Upper lobe of right lung (tissue), 1 donor: ENCODE results near the gene POU2F3. TPM values are rescaled to one million over a fixed set of nuclear protein-coding genes. Genes with fewer than 3 reads are reported as not detected.

Experiments used
- ATAC-seq: fragments of 200-7000 bp; cut with Tn5 transposase; one replicate; pipeline ENCODE4 v1.9.1; 2020; ENCODE audit warnings: mild to moderate bottlenecking, moderate library complexity
- DNase-seq: peaks from one replicate; pipeline ENCODE4 v3.0.0-alpha.2; 2020
- H3K27ac ChIP-seq: fragments of 200-600 bp; one replicate; pipeline ENCODE4 v1.8.0; 2022
- H3K27me3 ChIP-seq: fragments of 200-600 bp; one replicate; pipeline ENCODE4 v1.8.0; 2022; ENCODE audit warnings: mild to moderate bottlenecking
- H3K36me3 ChIP-seq: fragments of 200-600 bp; one replicate; pipeline ENCODE4 v1.8.0; 2022
- H3K4me1 ChIP-seq: fragments of 200-600 bp; one replicate; pipeline ENCODE4 v1.8.0; 2022
- H3K4me3 ChIP-seq: fragments of 200-600 bp; one replicate; pipeline ENCODE4 v1.8.0; 2022; ENCODE audit warnings: mild to moderate bottlenecking
- H3K9me3 ChIP-seq: fragments of 200-600 bp; one replicate; pipeline ENCODE4 v1.8.0; 2022
- intact Hi-C: fragments of 100-400 bp; cut with DNase I; formaldehyde crosslinking; loops from one replicate; pipeline ENCODE4 v1.11.0; 2022
- total RNA-seq: library from RNA; stranded (reverse); fragmentation: NEBNext Ultra II Directional; extraction: Animal tissue kit (Norgen Biotek cat#: 25700); gene quantifications from one replicate; pipeline ENCODE4 v1.2.1, GENCODE V29; 2021
- TF ChIP-seq, protein P1 (sequence below): fragments of 200-600 bp; IDR thresholded peaks from one replicate; pipeline ENCODE4 v1.8.0; 2022; ENCODE audit warnings: antibody characterized with exemption
- donor health status: DM: no; HTN: yes; CAD: no; lungs with severe emphysema.

Gene POU2F3
- total RNA-seq, 1 donor from 2014 or later, result 3.0 TPM

DNA sequence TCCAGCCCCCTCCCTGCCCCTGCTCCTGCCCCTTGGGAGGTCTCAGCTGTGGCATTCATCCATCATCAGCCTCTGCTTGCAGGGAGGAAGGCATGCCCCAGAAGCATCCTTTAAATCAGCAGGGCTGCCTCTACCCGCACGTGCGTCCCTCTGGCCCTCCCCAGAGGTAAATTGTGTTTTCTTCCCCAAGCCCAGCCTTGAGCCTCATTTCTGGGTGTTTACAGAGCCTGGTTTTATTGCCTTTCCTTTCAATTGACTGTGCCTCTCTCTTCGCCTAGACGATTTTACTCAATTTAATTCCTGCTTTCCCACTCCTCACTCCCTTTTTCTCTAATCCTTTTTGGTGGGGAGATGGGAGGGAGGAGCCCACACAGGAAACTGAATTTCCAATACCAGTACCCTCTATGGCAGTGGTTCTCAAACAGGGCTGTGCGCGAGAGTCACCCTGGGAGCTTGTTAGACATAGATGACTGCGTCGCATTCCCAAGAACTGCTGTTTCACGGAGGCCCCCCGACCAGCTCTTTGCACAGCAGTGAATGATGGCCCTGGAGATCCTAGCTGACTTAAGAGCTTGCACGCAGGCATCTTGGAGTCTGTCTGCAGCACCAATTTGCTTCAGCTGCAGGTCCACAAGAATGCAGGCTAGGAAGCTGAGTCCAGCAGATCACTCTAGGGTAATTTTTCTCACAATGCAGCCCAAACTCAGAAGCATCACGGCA lies 44.2 kb upstream of the POU2F3 start:
- intact Hi-C loops, result no loop called here
- ATAC-seq, result no peak
- TF ChIP-seq, protein P1, sequence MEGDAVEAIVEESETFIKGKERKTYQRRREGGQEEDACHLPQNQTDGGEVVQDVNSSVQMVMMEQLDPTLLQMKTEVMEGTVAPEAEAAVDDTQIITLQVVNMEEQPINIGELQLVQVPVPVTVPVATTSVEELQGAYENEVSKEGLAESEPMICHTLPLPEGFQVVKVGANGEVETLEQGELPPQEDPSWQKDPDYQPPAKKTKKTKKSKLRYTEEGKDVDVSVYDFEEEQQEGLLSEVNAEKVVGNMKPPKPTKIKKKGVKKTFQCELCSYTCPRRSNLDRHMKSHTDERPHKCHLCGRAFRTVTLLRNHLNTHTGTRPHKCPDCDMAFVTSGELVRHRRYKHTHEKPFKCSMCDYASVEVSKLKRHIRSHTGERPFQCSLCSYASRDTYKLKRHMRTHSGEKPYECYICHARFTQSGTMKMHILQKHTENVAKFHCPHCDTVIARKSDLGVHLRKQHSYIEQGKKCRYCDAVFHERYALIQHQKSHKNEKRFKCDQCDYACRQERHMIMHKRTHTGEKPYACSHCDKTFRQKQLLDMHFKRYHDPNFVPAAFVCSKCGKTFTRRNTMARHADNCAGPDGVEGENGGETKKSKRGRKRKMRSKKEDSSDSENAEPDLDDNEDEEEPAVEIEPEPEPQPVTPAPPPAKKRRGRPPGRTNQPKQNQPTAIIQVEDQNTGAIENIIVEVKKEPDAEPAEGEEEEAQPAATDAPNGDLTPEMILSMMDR, result no peak

DNA sequence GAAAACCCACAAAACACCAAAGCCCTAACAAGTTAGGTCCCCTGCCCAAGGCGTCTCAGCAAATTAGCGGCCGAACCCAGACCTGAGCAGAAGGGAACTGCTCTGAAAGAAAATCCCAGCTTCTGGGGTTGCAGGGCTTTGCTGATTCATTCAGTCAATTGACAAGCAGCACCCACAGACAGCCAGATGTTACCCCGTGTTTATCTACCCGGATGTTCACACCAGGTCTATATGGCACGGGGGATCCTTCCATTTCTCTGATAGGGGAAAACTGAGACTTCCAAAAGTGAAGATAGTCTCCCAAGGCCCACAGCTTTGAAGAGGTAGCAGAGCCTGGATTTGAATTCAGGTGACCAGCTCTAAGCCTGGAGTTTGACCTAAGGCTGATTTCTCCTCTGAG lies 43.1 kb upstream of the POU2F3 start:
- TF ChIP-seq, protein P1, result no peak
- H3K4me3 ChIP-seq, result no peak overlapping the region
- DNase-seq (no peak), ATAC-seq (no peak)
- H3K36me3 ChIP-seq, result no peaks in the 10 kb centered on the region
- no peaks in the 10 kb centered on the region for H3K9me3 ChIP-seq
- H3K27ac ChIP-seq, result no peak overlapping the region
- no peaks in the 10 kb centered on the region for H3K4me1 ChIP-seq
- peaks cover 5% of the 10 kb centered on the region for H3K27me3 ChIP-seq
- intact Hi-C loops, result no loop called here

More for the DNA sequence above, 44.2 kb upstream of the POU2F3 start:
- H3K27me3 ChIP-seq, result peaks cover 5% of the 10 kb centered on the region
- no peaks in the 10 kb centered on the region for H3K9me3 ChIP-seq
- no peak overlapping the region for H3K4me3 ChIP-seq
- no peaks in the 10 kb centered on the region for H3K4me1 ChIP-seq
- no peak for DNase-seq
- H3K27ac ChIP-seq, result no peak overlapping the region
- no peaks in the 10 kb centered on the region for H3K36me3 ChIP-seq

DNA sequence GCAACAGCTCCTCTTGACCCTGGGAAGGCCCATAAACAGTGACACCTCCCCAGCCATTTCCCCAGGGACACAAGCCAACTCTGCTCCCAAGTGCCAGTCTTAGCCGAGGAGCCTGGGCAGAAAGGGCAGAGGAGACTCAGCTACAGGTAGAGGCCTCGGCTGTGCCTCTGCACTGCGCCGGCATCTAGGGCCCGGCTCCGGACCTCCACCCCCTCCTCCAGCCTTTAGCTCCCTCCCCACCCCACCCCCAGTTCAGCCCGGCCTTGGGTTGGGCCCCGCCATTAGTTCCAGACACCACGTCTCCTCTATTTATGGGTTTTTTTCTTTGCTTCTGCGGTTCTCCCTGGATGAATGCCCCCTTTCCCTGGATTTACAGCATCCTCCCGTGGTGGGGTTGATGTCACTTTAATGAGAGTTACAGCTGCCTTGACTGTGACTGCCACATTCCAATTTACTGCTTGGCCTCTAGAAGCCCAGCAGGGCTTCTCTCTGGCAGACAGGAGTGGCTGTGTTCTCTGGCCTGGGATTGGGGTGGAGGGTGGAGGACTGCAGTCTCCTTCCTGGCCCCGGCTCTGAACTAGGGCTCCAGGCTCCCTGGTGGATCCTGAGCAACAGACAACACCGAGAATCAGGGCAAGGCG lies 42.6 kb upstream of the POU2F3 start:
- Histone ChIP-seq H3K9me3 (no peaks in the 10 kb centered on the region), H3K36me3 (no peaks in the 10 kb centered on the region), H3K27me3 (peaks cover 5% of the 10 kb centered on the region), H3K27ac (no peak overlapping the region), H3K4me1 (no peaks in the 10 kb centered on the region), H3K4me3 (no peak overlapping the region)
- ATAC-seq (no peak), DNase-seq (no peak)
- intact Hi-C loops, result no loop called here
- TF ChIP-seq, protein P1, result no peak

DNA sequence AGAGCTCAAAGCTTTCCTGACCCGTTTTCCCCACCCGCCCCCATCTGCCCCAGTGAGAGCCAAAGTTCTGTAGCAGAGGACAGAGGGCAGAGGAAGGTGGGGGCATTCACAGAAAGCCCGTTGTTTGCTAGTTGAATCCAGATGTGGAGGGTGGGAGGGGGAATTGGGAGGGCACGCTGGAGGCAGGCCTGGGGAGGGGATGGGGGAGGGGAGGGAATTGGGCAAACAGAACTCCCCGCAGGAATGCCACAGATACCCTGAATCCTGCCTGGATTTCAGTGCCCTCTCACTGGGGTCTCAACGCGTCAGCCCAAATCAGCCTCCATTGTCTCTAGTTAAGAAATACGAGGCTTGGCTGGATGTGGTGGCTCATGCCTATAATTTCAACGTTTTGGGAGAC lies 42.0 kb upstream of the POU2F3 start:
- H3K27ac ChIP-seq, result no peak overlapping the region
- DNase-seq (no peak), ATAC-seq (no peak)
- H3K4me1 ChIP-seq, result no peaks in the 10 kb centered on the region
- H3K36me3 ChIP-seq, result no peaks in the 10 kb centered on the region
- peaks cover 5% of the 10 kb centered on the region for H3K27me3 ChIP-seq
- H3K9me3 ChIP-seq, result no peaks in the 10 kb centered on the region
- intact Hi-C loops, result no loop called here
- TF ChIP-seq, protein P1, result no peak
- H3K4me3 ChIP-seq, result no peak overlapping the region

DNA sequence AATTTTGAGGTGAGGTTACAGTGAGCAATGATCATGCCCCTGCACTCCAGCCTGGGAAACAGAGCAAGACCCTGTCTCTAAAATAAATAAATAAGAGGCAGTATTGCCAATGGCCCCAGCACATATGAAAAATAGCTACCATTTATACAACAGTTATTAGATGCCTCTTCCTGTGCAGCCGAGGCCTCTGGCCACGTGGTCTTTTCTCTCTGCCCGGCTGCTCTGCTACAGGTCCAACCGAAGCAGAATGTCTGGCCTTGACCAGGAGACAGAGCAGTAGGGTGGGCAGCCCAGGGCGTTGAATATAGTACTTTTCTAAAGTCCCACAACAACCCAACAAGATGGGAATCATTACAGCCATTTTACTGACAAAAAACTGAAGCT lies 41.5 kb upstream of the POU2F3 start:
- ATAC-seq (no peak), DNase-seq (no peak)
- Histone ChIP-seq H3K4me1 (no peaks in the 10 kb centered on the region), H3K4me3 (no peak overlapping the region), H3K27ac (no peak overlapping the region), H3K36me3 (no peaks in the 10 kb centered on the region), H3K27me3 (peaks cover 5% of the 10 kb centered on the region), H3K9me3 (no peaks in the 10 kb centered on the region)
- intact Hi-C loops, result no loop called here
- TF ChIP-seq, protein P1, result no peak
